Measurements from ENCODE around the gene ATP2B1.

The ATP2B1 gene

GRCh38 chr12:89695830-89696229 is 12.8 kb downstream of the ATP2B1 start:
- in situ Hi-C loops (cut with MboI; ENCODE audit: low pct_unique_long_range_greater_than_20kb, low sequenced_read_pairs, unreplicated experiment), result no loop called here
- DNase-seq (ENCODE audit: low spot score), result no peak
- TF ChIP-seq CTCF (IDR thresholded peaks at IDR 0.05; ENCODE audit: extremely low read depth, insufficient read depth, missing control alignments), result no peak

- no peak for DNase-seq (ENCODE audit: low spot score)
- TF ChIP-seq CTCF (IDR thresholded peaks at IDR 0.05; ENCODE audit: extremely low read depth, insufficient read depth, missing control alignments), result no peak
- in situ Hi-C loops (cut with MboI; ENCODE audit: low pct_unique_long_range_greater_than_20kb, low sequenced_read_pairs, unreplicated experiment), result no loop called here
These were observed 13.5 kb downstream of the ATP2B1 start for GRCh38 chr12:89695100-89695499.

- in situ Hi-C loops (cut with MboI; ENCODE audit: low pct_unique_long_range_greater_than_20kb, low sequenced_read_pairs, unreplicated experiment), result no loop called here
- TF ChIP-seq CTCF (IDR thresholded peaks at IDR 0.05; ENCODE audit: extremely low read depth, insufficient read depth, missing control alignments), result no peak
- no peak for DNase-seq (ENCODE audit: low spot score)
These were observed 14.1 kb downstream of the ATP2B1 start for GRCh38 chr12:89694542-89694941.

GRCh38 chr12:89693639-89694202 is 14.9 kb downstream of the ATP2B1 start:
- no peak for DNase-seq (ENCODE audit: low spot score)
- TF ChIP-seq CTCF (IDR thresholded peaks at IDR 0.05; ENCODE audit: extremely low read depth, insufficient read depth, missing control alignments), result no peak
- in situ Hi-C loops (cut with MboI; ENCODE audit: low pct_unique_long_range_greater_than_20kb, low sequenced_read_pairs, unreplicated experiment), result no loop called here

- TF ChIP-seq CTCF (IDR thresholded peaks at IDR 0.05; ENCODE audit: extremely low read depth, insufficient read depth, missing control alignments), result no peak
- no peak for DNase-seq (ENCODE audit: low spot score)
- in situ Hi-C loops (cut with MboI; ENCODE audit: low pct_unique_long_range_greater_than_20kb, low sequenced_read_pairs, unreplicated experiment), result no loop called here
These were observed 16.2 kb downstream of the ATP2B1 start for GRCh38 chr12:89692439-89692838.

GRCh38 chr12:89691659-89692058 is 17.0 kb downstream of the ATP2B1 start:
- in situ Hi-C loops (cut with MboI; ENCODE audit: low pct_unique_long_range_greater_than_20kb, low sequenced_read_pairs, unreplicated experiment), result no loop called here
- no peak for DNase-seq (ENCODE audit: low spot score)
- no peak for TF ChIP-seq CTCF (IDR thresholded peaks at IDR 0.05; ENCODE audit: extremely low read depth, insufficient read depth, missing control alignments)

GRCh38 chr12:89690925-89691324 is 17.7 kb downstream of the ATP2B1 start:
- no peak for TF ChIP-seq CTCF (IDR thresholded peaks at IDR 0.05; ENCODE audit: extremely low read depth, insufficient read depth, missing control alignments)
- DNase-seq (ENCODE audit: low spot score), result no peak
- in situ Hi-C loops (cut with MboI; ENCODE audit: low pct_unique_long_range_greater_than_20kb, low sequenced_read_pairs, unreplicated experiment), result no loop called here
